ENCODE results near the gene ZNF280D. TPM values are rescaled to one million over a fixed set of nuclear protein-coding genes. Genes with fewer than 3 reads are reported as not detected.

The ZNF280D gene
- total RNA-seq, 2 donors from 2014 or later = 28.3 to 38.7 TPM

GRCh38 chr15:56678571-56678970 lies 54.7 kb downstream of the ZNF280D start:
- WGBS, 2 donors = 95 to 96% methylated on average over 4 of the region's 4 CpGs
- no peak for TF ChIP-seq CTCF (IDR thresholded peaks at IDR 0.05)
- no peak for TF ChIP-seq POLR2A (IDR thresholded peaks at IDR 0.05)
- intact Hi-C loops (cut with DNase I) = no loop called here
- no peak for DNase-seq
- no peak overlapping the region for H3K27ac ChIP-seq
- H3K4me3 ChIP-seq = no peak overlapping the region
- no peaks in the 10 kb centered on the region for H3K27me3 ChIP-seq
- no peaks in the 10 kb centered on the region for H3K9me3 ChIP-seq
- peaks cover 0 to 1% of the 10 kb centered on the region in 2 donors for H3K36me3 ChIP-seq (replicated peaks in 1 of 2; ENCODE audit: insufficient read depth in 1 of 2, low read depth in 2 of 2)
- ATAC-seq = no peak
- no peaks in the 10 kb centered on the region for H3K4me1 ChIP-seq

GRCh38 chr15:56677271-56677670 lies 56.0 kb downstream of the ZNF280D start:
- WGBS, 2 donors = 95 to 100% methylated on average over 1 of the region's 1 CpG
- no peak for DNase-seq
- Histone ChIP-seq H3K4me3 (no peak overlapping the region), H3K9me3 (no peaks in the 10 kb centered on the region), H3K4me1 (no peaks in the 10 kb centered on the region), H3K27ac (no peak overlapping the region), H3K27me3 (no peaks in the 10 kb centered on the region), H3K36me3 (replicated peaks in 1 of 2; ENCODE audit: insufficient read depth in 1 of 2, low read depth in 2 of 2) (peaks cover 0 to 1% of the 10 kb centered on the region in 2 donors)
- TF ChIP-seq CTCF (IDR thresholded peaks at IDR 0.05) (no peak), POLR2A (IDR thresholded peaks at IDR 0.05) (no peak)
- no peak for ATAC-seq
- intact Hi-C loops (cut with DNase I) = no loop called here

GRCh38 chr15:56675930-56676329 lies 57.4 kb downstream of the ZNF280D start:
- TF ChIP-seq POLR2A (IDR thresholded peaks at IDR 0.05) (no peak), CTCF (IDR thresholded peaks at IDR 0.05) (no peak)
- Histone ChIP-seq H3K36me3 (replicated peaks in 1 of 2; ENCODE audit: insufficient read depth in 1 of 2, low read depth in 2 of 2) (peaks cover 0 to 1% of the 10 kb centered on the region in 2 donors), H3K27me3 (no peaks in the 10 kb centered on the region), H3K27ac (no peak overlapping the region), H3K4me3 (no peak overlapping the region), H3K9me3 (no peaks in the 10 kb centered on the region), H3K4me1 (no peaks in the 10 kb centered on the region)
- intact Hi-C loops (cut with DNase I) = no loop called here
- DNase-seq = no peak
- no peak for ATAC-seq
- WGBS, 2 donors = 75 to 84% methylated on average over 1 of the region's 1 CpG

- ATAC-seq = no peak
- Histone ChIP-seq H3K4me1 (no peaks in the 10 kb centered on the region), H3K36me3 (replicated peaks in 1 of 2; ENCODE audit: insufficient read depth in 1 of 2, low read depth in 2 of 2) (peaks cover 0 to 1% of the 10 kb centered on the region in 2 donors), H3K4me3 (no peak overlapping the region), H3K9me3 (no peaks in the 10 kb centered on the region), H3K27ac (no peak overlapping the region), H3K27me3 (no peaks in the 10 kb centered on the region)
- intact Hi-C loops (cut with DNase I) = no loop called here
- no peak for TF ChIP-seq CTCF (IDR thresholded peaks at IDR 0.05)
- TF ChIP-seq POLR2A (IDR thresholded peaks at IDR 0.05) = no peak
- no peak for DNase-seq
Measured at GRCh38 chr15:56674857-56675256, 58.5 kb downstream of the ZNF280D start.

- no peak overlapping the region for H3K27ac ChIP-seq
- intact Hi-C loops (cut with DNase I) = no loop called here
- H3K9me3 ChIP-seq = no peaks in the 10 kb centered on the region
- H3K36me3 ChIP-seq (replicated peaks in 1 of 2; ENCODE audit: insufficient read depth in 1 of 2, low read depth in 2 of 2) = peaks cover 0 to 1% of the 10 kb centered on the region in 2 donors
- DNase-seq (no peak), ATAC-seq (no peak)
- H3K4me1 ChIP-seq = no peaks in the 10 kb centered on the region
- no peaks in the 10 kb centered on the region for H3K27me3 ChIP-seq
- no peak overlapping the region for H3K4me3 ChIP-seq
- TF ChIP-seq CTCF (IDR thresholded peaks at IDR 0.05) = no peak
- TF ChIP-seq POLR2A (IDR thresholded peaks at IDR 0.05) = no peak
Measured at GRCh38 chr15:56672721-56673120, 60.6 kb downstream of the ZNF280D start.
